K562 treated with DMSO at 1 percent for 24 hours (cell line): ENCODE data around the gene SMC3. TPM values are rescaled to one million over a fixed set of nuclear protein-coding genes. Genes with fewer than 3 reads are reported as not detected.

Source experiments
- total RNA-seq: library from RNA; unstranded; fragments of 300-600 nt; gene quantifications from 2 replicates; pipeline ENCODE4 v1.2.3, GENCODE V29; 2022; ENCODE audit warnings: low read depth; ENCODE audit not compliant: insufficient read depth

Gene SMC3
- total RNA-seq = 28.0 and 29.3 TPM in 2 replicates

DNA sequence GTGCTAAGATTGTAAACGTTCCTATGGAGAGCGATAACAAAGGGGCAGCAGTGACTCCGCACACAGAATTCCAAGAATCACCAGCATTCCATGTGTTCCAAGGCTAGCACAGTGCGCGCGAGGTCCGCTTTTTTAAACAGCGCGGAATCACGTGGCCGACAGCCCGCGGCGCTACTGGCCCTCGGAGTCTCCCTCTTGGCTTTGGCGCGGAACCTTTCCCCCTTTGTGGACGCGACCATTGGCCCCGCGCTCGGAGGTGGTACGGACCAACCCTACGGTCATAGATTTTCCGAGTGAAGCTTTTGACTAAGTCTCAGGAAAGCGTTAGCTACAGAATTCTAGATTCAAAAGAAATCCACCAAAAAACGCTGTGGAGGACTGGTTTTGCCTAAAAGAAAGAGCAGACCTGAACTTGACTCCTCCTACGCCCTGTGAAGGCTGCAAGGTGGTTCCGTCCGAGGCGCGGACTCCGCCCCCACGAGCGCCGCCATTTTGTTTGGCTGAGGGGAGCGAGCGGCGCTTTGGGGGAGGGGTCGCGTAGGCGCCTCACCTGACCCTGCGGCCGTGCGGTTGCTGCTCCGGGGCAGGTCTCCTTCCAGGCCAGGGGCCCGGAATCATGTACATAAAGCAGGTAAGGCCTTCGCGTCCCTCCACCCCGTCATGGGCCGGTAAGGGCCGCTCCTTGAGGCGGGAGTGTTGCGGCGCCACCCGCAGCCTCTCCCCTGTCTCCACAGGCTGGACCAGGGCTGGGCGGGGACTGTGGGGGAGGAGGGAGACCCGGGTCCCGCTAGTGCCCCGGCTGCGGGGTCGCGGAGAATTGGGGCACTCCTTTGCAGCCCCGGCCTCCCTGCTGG lies at the start of gene SMC3:
SMC3 (plus strand) TSS at position 495 of the 854 bp plus-strand sequence; CDS start at position 617, 122 bp downstream.

DNA sequence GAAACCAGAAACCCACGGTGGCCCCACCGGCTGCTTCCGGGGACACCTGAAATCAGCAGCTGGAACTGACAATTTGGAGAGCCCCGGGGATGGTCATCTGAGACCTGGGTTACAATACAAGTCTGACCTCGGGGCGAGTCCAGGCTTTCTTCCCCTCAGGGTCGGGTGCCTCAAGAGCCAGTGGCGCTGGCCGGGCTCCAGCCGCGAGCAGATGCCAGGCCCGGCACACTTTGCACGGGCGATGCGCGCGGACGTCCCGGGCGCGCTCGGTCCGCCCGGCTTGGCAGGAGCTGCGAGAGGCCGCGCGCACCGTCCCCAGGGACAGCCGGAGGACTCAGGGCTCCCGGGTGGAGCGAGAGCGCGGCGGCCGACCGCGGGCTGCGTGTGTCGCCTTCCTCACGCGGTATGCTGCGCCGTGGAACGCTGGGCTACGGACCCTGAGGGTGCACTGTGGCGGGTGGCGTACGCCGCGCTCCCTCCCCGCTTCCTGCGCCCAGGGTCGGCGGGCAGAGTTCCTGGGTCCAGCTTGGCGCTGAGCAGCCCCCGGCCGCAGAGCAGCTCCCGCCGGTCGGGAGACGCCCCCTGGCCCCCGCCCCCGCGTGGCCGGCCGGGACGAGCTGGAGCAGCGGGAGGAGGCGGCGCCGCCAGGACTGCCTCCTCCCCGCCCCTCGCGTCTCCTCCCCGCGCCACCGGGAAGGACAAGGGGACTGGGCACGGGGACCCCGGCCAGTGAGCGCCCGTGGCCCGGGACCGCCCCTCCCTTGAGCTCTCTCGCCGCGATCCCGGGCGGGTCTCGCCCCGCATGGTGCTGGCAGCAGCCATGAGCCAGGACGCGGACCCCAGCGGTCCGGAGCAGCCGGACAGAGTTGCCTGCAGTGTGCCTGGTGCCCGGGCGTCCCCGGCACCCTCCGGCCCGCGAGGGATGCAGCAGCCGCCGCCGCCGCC lies 76.4 kb downstream of the SMC3 start, which contains the start of gene RBM20:
RBM20 (plus strand) TSS at position 684 of the 945 bp plus-strand sequence; CDS start at position 803, 119 bp downstream.

Other genes with a start within 250 kb of the SMC3 start
- 14.2 and 15.3 TPM in 2 replicates for gene DUSP5, start 69.8 kb upstream of the SMC3 start, total RNA-seq
- gene RBM20, start 76.6 kb downstream of the SMC3 start, total RNA-seq = 2.2 and 4.6 TPM in 2 replicates